H1 (cell line): ENCODE data around the gene DGKZ. TPM values are rescaled to one million over a fixed set of nuclear protein-coding genes. Genes with fewer than 3 reads are reported as not detected.

Experiments
- CTCF ChIA-PET: fragments of 300-600 bp; sonication (Branson Sonifier 250); formaldehyde crosslinking; loops from one replicate; lab custom pipeline; 2021; ENCODE audit not compliant: partially characterized antibody; lab: Charles Lee
- POLR2A ChIA-PET: fragments of 300-600 bp; sonication (Branson Sonifier 250); formaldehyde crosslinking; loops from one replicate; lab custom pipeline; 2021; ENCODE audit warnings: inconsistent platforms; ENCODE audit not compliant: partially characterized antibody; lab: Charles Lee
- DNase-seq, 2 experiments: peaks; one replicate each; pipeline versions ENCODE4 v3.0.0 to v3.0.0-alpha.2; 2010 to 2022; ENCODE audit warnings: low spot score in 2 of 2, low read depth in 1 of 2, mixed read lengths in 1 of 2
- FAIRE-seq: peaks from 2 replicates; lab custom pipeline; 2011; peaks lifted over from hg19 to GRCh38; lab: Jason Lieb, UNC
- H2AFZ ChIP-seq: 2 replicates; pipeline ENCODE4 v1.8.1; 2012; ENCODE audit warnings: low read length, inconsistent platforms
- H2AK5ac ChIP-seq: 2 replicates; pipeline ENCODE4 v1.6.1; 2013; ENCODE audit warnings: low read depth, low read length
- H2BK120ac ChIP-seq: replicated peaks from 2 replicates; pipeline ENCODE3; 2013; ENCODE audit warnings: low read depth, low read length, inconsistent platforms
- H2BK12ac ChIP-seq: 2 replicates; pipeline ENCODE4 v1.6.1; 2013; ENCODE audit warnings: low read depth, low read length
- H2BK15ac ChIP-seq: 2 replicates; pipeline ENCODE4 v1.6.1; 2013; ENCODE audit warnings: low read length
- H2BK20ac ChIP-seq: 2 replicates; pipeline ENCODE4 v1.6.1; 2013; ENCODE audit warnings: low read length
- H2BK5ac ChIP-seq: 2 replicates; pipeline ENCODE4 v1.6.1; 2013; ENCODE audit warnings: low read depth, low read length
- H3K14ac ChIP-seq: 2 replicates; pipeline ENCODE4 v1.6.1; 2013; ENCODE audit warnings: inconsistent platforms; ENCODE audit not compliant: insufficient read length
- H3K18ac ChIP-seq: 2 replicates; pipeline ENCODE4 v1.6.1; 2013; ENCODE audit warnings: low read length; ENCODE audit errors: extremely low read depth
- H3K23ac ChIP-seq: 2 replicates; pipeline ENCODE4 v1.6.1; 2013; ENCODE audit warnings: inconsistent platforms; ENCODE audit not compliant: insufficient read length
- H3K23me2 ChIP-seq: 2 replicates; pipeline ENCODE4 v1.6.1; 2013; ENCODE audit warnings: low read depth, low read length
- H3K27ac ChIP-seq: 2 replicates; pipeline ENCODE4 v1.6.1; 2011; ENCODE audit warnings: low read depth, low read length, inconsistent platforms
- H3K27me3 ChIP-seq, 4 experiments: replicated peaks in 1 of 4; 1 replicate in 1 of 4; 2 replicates in 3 of 4; pipeline versions ENCODE4 v1.6.1 to v1.8.1; 2011 to 2013; ENCODE audit warnings: low read length in 3 of 4, mild to moderate bottlenecking in 3 of 4, inconsistent platforms in 2 of 4, mixed read lengths in 2 of 4, moderate library complexity in 1 of 4; ENCODE audit not compliant: control insufficient read depth in 3 of 4, insufficient read depth in 3 of 4; ENCODE audit errors: extremely low read depth in 1 of 4
- H3K36me3 ChIP-seq, 4 experiments: 2 replicates each; pipeline versions ENCODE4 v1.6.1 to v1.8.1; 2011 to 2013; ENCODE audit warnings: mild to moderate bottlenecking in 4 of 4, low read length in 3 of 4, moderate library complexity in 2 of 4, control low read depth in 1 of 4, inconsistent platforms in 1 of 4; ENCODE audit not compliant: insufficient read depth in 4 of 4, control insufficient read depth in 2 of 4
- H3K4ac ChIP-seq: replicated peaks from 2 replicates; pipeline ENCODE3; 2013; ENCODE audit warnings: low read length, low read depth, mixed read lengths, inconsistent platforms; ENCODE audit not compliant: insufficient read length
- H3K4me1 ChIP-seq, 4 experiments: replicated peaks in 1 of 4; 1 replicate in 1 of 4; 2 replicates in 3 of 4; pipeline versions ENCODE4 v1.6.1 to v1.8.1; 2011 to 2013; ENCODE audit warnings: low read length in 3 of 4, inconsistent platforms in 2 of 4, mixed read lengths in 1 of 4; ENCODE audit not compliant: insufficient read depth in 4 of 4, control insufficient read depth in 3 of 4
- H3K4me2 ChIP-seq, 2 experiments: 2 replicates each; pipeline versions ENCODE4 v1.6.1 to v1.8.1; 2011 to 2013; ENCODE audit warnings: low read depth in 2 of 2, low read length in 2 of 2, control low read depth in 1 of 2, inconsistent platforms in 1 of 2, mild to moderate bottlenecking in 1 of 2; ENCODE audit not compliant: insufficient read depth in 1 of 2
- H3K4me3 ChIP-seq, 4 experiments: fragments of 200-600, 300-600 bp in 1 of 4; sonication (generic), shearing (Covaris generic), sonication (Bioruptor Twin) in 1 of 4; 2 replicates each; pipeline versions ENCODE4 v1.5.1 to v1.8.1; 2011 to 2016; ENCODE audit warnings: low read length in 4 of 4, low read depth in 3 of 4, control low read depth in 2 of 4, inconsistent platforms in 2 of 4, mild to moderate bottlenecking in 2 of 4, mixed read lengths in 1 of 4, moderate library complexity in 1 of 4; ENCODE audit not compliant: insufficient read depth in 2 of 4; ENCODE audit errors: extremely low read depth in 1 of 4
- H3K56ac ChIP-seq: replicated peaks from 2 replicates; pipeline ENCODE3; 2013; ENCODE audit warnings: low read depth, mild to moderate bottlenecking, mixed read lengths, low read length, inconsistent platforms; ENCODE audit not compliant: insufficient read length
- H3K79me1 ChIP-seq: 2 replicates; pipeline ENCODE4 v1.6.1; 2013; ENCODE audit warnings: low read depth, low read length, control low read depth
- H3K79me2 ChIP-seq, 2 experiments: 2 replicates each; pipeline versions ENCODE4 v1.6.1 to v1.8.1; 2012 to 2013; ENCODE audit warnings: low read length in 2 of 2, mild to moderate bottlenecking in 2 of 2, inconsistent platforms in 1 of 2; ENCODE audit not compliant: insufficient read depth in 2 of 2, control insufficient read depth in 1 of 2
- H3K9ac ChIP-seq, 4 experiments: replicated peaks in 1 of 4; 1 replicate in 1 of 4; 2 replicates in 3 of 4; pipeline versions ENCODE4 v1.6.1 to v1.8.1; 2011 to 2013; ENCODE audit warnings: low read depth in 3 of 4, low read length in 3 of 4, control low read depth in 2 of 4, mild to moderate bottlenecking in 2 of 4, moderate library complexity in 2 of 4, inconsistent platforms in 1 of 4; ENCODE audit errors: extremely low read depth in 1 of 4
- H3K9me3 ChIP-seq, 2 experiments: 2 replicates each; pipeline versions ENCODE4 v1.6.1 to v1.8.1; 2012 to 2013; ENCODE audit warnings: mild to moderate bottlenecking in 2 of 2, moderate library complexity in 2 of 2, control low read depth in 1 of 2, inconsistent platforms in 1 of 2, low read depth in 1 of 2, low read length in 1 of 2, mixed read lengths in 1 of 2; ENCODE audit not compliant: insufficient read depth in 2 of 2
- H4K20me1 ChIP-seq, 2 experiments: replicated peaks in 1 of 2; 2 replicates each; pipeline versions ENCODE3 to v1.8.1; 2011 to 2013; ENCODE audit warnings: inconsistent platforms in 2 of 2, low read length in 2 of 2, mild to moderate bottlenecking in 1 of 2; ENCODE audit not compliant: insufficient read depth in 2 of 2, control insufficient read depth in 1 of 2
- H4K5ac ChIP-seq: 2 replicates; pipeline ENCODE4 v1.6.1; 2013; ENCODE audit warnings: low read length, low read depth, mixed read lengths, inconsistent platforms; ENCODE audit not compliant: insufficient read length
- H4K8ac ChIP-seq: 2 replicates; pipeline ENCODE4 v1.8.0; 2013; ENCODE audit warnings: mild to moderate bottlenecking, moderate library complexity, low read length, inconsistent platforms; ENCODE audit not compliant: insufficient read depth; ENCODE audit errors: extremely low read depth
- H4K91ac ChIP-seq: replicated peaks from 2 replicates; pipeline ENCODE3; 2013; ENCODE audit warnings: low read length, mixed read lengths, inconsistent platforms; ENCODE audit not compliant: insufficient read length
- SP4 ChIP-seq: IDR thresholded peaks from 2 replicates; pipeline ENCODE4 v1.6.1; 2012; ENCODE audit warnings: low read length, inconsistent platforms
- TBP ChIP-seq: IDR thresholded peaks from 2 replicates; pipeline ENCODE4 v1.6.1; 2011; ENCODE audit warnings: low read depth, low read length, improper control_type of control experiment
- WGBS, 2 experiments: shearing (Covaris generic) in 1 of 2; methylation state at CpG; one replicate each; pipeline versions ENCODE4 v1.1.6 to v1.1.7; 2013 to 2015; ENCODE audit warnings: low lambda C conversion rate in 2 of 2, mixed read lengths in 2 of 2, inconsistent platforms in 1 of 2, low coverage in 1 of 2, missing lambda C conversion rate in 1 of 2; ENCODE audit not compliant: insufficient replicate concordance in 2 of 2, insufficient coverage in 1 of 2, insufficient read length in 1 of 2; ENCODE audit errors: extremely low coverage in 1 of 2, missing lambda C conversion rate in 1 of 2; 5-methylcytosine and 5-hydroxymethylcytosine counted together
- polyA plus RNA-seq, 7 experiments: library from polyadenylated mRNA; depleted of rRNA in 3 of 7; stranded (reverse) in 5 of 7; unstranded in 2 of 7; fragments of >200 nt in 5 of 7; fragments of 200-250 nt in 2 of 7; gene quantifications; 1 replicate in 5 of 7; 2 replicates in 1 of 7; 4 replicates in 1 of 7; pipeline versions ENCODE4 v1.2.1 to v1.2.3, GENCODE V29; 2011 to 2013; ENCODE audit warnings: missing spikeins in 2 of 7, mixed read lengths in 2 of 7
- total RNA-seq: library from RNA; stranded (reverse); fragmentation: NEBNext Ultra II Directional; extraction: Animal tissue kit (Norgen Biotek cat#: 25700); gene quantifications from 2 replicates; pipeline ENCODE4 v1.2.1, GENCODE V29; 2021
- TF ChIP-seq, protein P1 (sequence below): IDR thresholded peaks from 2 replicates; pipeline ENCODE4 v1.6.1; 2012; ENCODE audit warnings: inconsistent platforms

The DGKZ gene
- total and polyA plus RNA-seq, 2 of the 8 experiments (the other 6 are each of a cell fraction or from before 2014, with no cell fraction given): 84.4 to 184 TPM

DNA sequence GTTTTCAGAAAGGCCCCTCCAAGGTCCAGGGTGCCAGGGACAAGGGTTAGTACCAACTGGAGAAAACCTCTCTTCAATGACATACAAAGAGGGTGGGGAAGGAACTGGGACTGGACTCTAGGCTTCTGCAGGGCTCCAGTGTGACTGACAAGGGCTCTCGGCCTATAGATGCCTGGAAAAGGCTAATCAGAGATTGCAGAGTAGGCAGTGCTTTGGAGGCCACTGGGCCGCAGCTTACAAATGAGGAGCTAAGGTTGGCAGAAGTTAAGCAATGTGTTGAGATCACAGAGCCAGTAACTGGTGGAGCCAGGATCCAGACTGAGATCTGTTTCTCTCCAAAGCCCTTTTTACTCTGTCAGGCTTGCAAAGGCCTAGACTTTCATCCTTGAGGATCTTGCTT is 7.4 kb upstream of the DGKZ start:
- peak overlapping the region; percentile 77 for H3K27ac ChIP-seq
- ChIA-PET POLR2A (interaction anchor here (0.9 to 3.4 kb wide), 10 partner anchors 9 to 101 kb away, joined by 3 to 21 read pairs (median 7); partner anchors contain the start of gene DGKZ), CTCF (interaction anchor here (0.7 to 44.5 kb wide), 15 partner anchors 2 to 100 kb away, joined by 3 to 1004 read pairs (median 6); partner anchors contain the start of genes DGKZ and MDK)
- 0 out of 7 replicates have a peak, but pooled peaks cover 0 to 1% (median 0%) of the 10 kb centered on the region in 4 experiments for H3K27me3 ChIP-seq
- H4K5ac ChIP-seq: peak overlapping the region; percentile 74
- peak overlapping the region; percentile 99 for H2BK12ac ChIP-seq
- no peak overlapping the region for H3K23ac ChIP-seq
- no peak for TF ChIP-seq TBP
- TF ChIP-seq SP4: no peak
- TF ChIP-seq, protein P1, sequence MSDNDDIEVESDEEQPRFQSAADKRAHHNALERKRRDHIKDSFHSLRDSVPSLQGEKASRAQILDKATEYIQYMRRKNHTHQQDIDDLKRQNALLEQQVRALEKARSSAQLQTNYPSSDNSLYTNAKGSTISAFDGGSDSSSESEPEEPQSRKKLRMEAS: no peak
- H3K79me2 ChIP-seq: no peaks in the 10 kb centered on the region
- H3K4me2 ChIP-seq: peak overlapping the region; percentile 55 to 68; a peak in 3 of 4 replicates
- H3K4me1 ChIP-seq: peaks cover 36 to 61% (median 54%) of the 10 kb centered on the region in 4 experiments
- no peak for FAIRE-seq
- H3K36me3 ChIP-seq: no peaks in the 10 kb centered on the region
- peak overlapping the region; percentile 94 for H3K18ac ChIP-seq
- H3K79me1 ChIP-seq: 0 out of 2 replicates have a peak, but pooled peaks cover 3% of the 10 kb centered on the region
- H2BK15ac ChIP-seq: no peak overlapping the region
- 78% methylated on average over 2 of the region's 2 CpGs; no CpG with 5 or more reads in 1 of the 2 experiments for WGBS, 2 experiments
- H3K4ac ChIP-seq: peak overlapping the region; percentile 15
- H2BK120ac ChIP-seq: peak overlapping the region; percentile 56
- H2AK5ac ChIP-seq: peak overlapping the region; percentile 88
- DNase-seq: no peak
- H2AFZ ChIP-seq: no peak overlapping the region
- H3K14ac ChIP-seq: no peak overlapping the region
- no peaks in the 10 kb centered on the region for H4K20me1 ChIP-seq
- peak overlapping the region in 3 of 4 experiments; percentile 10 to 46 (median 29); a peak in 5 of 8 replicates for H3K4me3 ChIP-seq
- no peak overlapping the region for H4K8ac ChIP-seq
- peak overlapping the region; percentile 8 for H4K91ac ChIP-seq
- peak overlapping the region; percentile 90 for H2BK5ac ChIP-seq
- peak overlapping the region; percentile 83 for H2BK20ac ChIP-seq
- H3K56ac ChIP-seq: peak overlapping the region; percentile 0
- peak overlapping the region in 2 of 4 experiments; percentile 3 to 25; a peak in 1 of 7 replicates for H3K9ac ChIP-seq
- H3K9me3 ChIP-seq: no peaks in the 10 kb centered on the region
- no peaks in the 10 kb centered on the region; the same call in 1 of the 2 replicates for H3K23me2 ChIP-seq
